ENCODE measurements around the gene GGT5. TPM values are rescaled to one million over a fixed set of nuclear protein-coding genes. Genes with fewer than 3 reads are reported as not detected.
A peak's percentile ranks its signal among the peaks of the same experiment; 100 is the strongest.

Gene GGT5
- total RNA-seq, 2 donors from 2014 or later = 81.3 to 175 TPM

DNA sequence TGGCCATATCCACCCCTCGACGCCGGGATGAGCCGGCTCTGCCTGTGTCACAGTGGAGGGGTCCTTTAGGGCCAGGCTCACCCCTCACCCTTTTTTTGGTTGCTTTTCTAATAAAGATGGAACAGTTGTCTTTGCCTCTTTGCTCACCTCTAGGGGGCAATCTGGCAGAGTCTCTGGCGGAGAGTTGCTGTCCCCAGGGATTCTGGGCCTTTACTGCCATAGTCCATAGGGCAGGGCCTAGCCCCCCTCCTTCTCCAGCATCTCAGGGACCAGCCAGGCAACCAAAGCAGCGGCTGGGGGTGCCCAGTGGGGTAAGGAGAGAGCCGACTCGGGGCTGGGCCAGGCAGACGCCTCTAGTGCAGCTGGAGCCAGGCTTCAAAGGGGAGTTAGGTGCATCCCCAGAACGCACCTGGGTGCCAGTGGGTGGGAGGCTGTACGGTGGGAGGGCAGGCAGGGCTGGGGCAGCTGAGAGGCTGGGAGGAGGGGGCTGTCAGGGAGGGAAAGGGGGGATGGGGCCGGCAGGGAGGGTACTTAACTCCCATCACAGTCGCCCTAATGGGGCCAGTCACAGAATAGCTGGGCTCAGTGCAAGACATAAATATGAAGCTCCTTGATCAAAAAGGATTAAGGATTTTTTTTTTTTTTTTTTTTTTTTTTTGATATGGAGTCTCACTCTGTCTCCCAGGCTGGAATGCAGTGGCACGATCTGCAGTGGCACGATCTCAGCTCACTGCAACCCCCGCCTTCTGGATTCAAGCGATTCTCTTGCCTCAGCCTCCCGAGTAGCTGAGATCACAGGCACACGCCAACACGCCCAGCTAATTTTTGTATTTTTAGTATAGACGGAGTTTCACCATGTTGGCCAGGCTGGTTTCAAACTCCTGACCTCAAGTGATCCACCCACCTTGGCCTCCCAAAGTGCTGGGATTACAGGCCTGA is 66.1 kb downstream of the GGT5 start:
- no peaks in the 10 kb centered on the region for H3K9me3 ChIP-seq
- TF ChIP-seq, protein P1, sequence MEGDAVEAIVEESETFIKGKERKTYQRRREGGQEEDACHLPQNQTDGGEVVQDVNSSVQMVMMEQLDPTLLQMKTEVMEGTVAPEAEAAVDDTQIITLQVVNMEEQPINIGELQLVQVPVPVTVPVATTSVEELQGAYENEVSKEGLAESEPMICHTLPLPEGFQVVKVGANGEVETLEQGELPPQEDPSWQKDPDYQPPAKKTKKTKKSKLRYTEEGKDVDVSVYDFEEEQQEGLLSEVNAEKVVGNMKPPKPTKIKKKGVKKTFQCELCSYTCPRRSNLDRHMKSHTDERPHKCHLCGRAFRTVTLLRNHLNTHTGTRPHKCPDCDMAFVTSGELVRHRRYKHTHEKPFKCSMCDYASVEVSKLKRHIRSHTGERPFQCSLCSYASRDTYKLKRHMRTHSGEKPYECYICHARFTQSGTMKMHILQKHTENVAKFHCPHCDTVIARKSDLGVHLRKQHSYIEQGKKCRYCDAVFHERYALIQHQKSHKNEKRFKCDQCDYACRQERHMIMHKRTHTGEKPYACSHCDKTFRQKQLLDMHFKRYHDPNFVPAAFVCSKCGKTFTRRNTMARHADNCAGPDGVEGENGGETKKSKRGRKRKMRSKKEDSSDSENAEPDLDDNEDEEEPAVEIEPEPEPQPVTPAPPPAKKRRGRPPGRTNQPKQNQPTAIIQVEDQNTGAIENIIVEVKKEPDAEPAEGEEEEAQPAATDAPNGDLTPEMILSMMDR (IDR thresholded peaks at IDR 0.05) = peak; percentile 40
- H3K4me3 ChIP-seq = no peak overlapping the region
- H3K27me3 ChIP-seq (replicated peaks; ENCODE audit: insufficient read depth) = no peaks in the 10 kb centered on the region
- H3K27ac ChIP-seq = peak overlapping the region; percentile 86 to 91
- peaks cover 45 to 88% of the 10 kb centered on the region in 2 donors for H3K4me1 ChIP-seq (ENCODE audit: control insufficient read depth in 1 of 2, low read depth in 2 of 2)
- DNase-seq (ENCODE audit: low spot score) = no peak
- ATAC-seq (ENCODE audit: insufficient number of reproducible peaks, low FRiP score, low read depth) = no peak
- no peaks in the 10 kb centered on the region for H3K36me3 ChIP-seq

DNA sequence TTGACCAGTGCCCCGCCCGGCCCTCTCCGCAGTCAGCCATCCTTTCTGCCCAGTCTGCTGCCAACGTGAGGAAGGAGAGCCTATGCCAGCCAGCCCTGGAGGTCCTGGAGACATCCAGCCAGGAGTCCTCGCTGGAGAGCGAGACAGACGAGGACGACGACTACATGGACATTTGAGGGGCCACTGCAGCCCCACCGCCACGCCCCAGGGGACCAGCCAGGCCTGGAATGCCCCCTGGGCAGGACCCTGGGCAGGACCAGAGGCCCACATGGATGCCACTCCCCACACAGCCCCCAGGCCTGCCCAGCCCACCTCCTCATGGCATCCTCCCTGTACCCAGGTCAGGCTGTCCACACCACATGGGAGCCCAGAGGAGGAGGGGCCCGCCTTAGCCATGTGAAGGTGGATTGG is 66.9 kb downstream of the GGT5 start:
- TF ChIP-seq, protein P1 (IDR thresholded peaks at IDR 0.05) = no peak
- Histone ChIP-seq H3K27ac (peak overlapping the region; percentile 86 to 91), H3K36me3 (peaks cover 7% of the 10 kb centered on the region), H3K9me3 (no peaks in the 10 kb centered on the region), H3K4me1 (ENCODE audit: control insufficient read depth in 1 of 2, low read depth in 2 of 2) (peaks cover 38 to 81% of the 10 kb centered on the region in 2 donors), H3K4me3 (no peak overlapping the region), H3K27me3 (replicated peaks; ENCODE audit: insufficient read depth) (no peaks in the 10 kb centered on the region)
- DNase-seq (ENCODE audit: low spot score) (no peak), ATAC-seq (ENCODE audit: insufficient number of reproducible peaks, low FRiP score, low read depth) (no peak)

DNA sequence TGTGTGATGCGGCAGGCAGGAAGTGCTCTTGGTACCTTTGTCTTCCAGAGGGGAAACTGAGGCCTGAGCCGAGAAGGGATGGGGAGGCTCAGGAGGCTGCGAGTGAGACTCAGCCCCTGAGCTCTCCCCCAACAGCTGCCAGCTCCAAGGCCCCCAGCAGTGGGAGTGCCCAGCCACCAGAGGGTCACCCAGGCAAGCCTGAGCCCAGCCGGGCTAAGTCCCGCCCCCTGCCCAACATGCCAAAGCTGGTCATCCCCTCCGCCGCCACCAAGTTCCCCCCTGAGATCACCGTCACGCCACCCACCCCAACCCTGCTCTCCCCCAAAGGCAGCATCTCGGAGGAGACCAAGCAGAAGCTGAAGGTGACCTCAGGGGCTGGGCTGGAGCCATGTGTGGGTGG is 67.4 kb downstream of the GGT5 start:
- no peak overlapping the region for H3K4me3 ChIP-seq
- H3K27ac ChIP-seq = peak overlapping the region; percentile 86 to 91
- H3K9me3 ChIP-seq = no peaks in the 10 kb centered on the region
- peaks cover 13% of the 10 kb centered on the region for H3K36me3 ChIP-seq
- TF ChIP-seq, protein P1 (IDR thresholded peaks at IDR 0.05) = no peak
- no peak for ATAC-seq (ENCODE audit: insufficient number of reproducible peaks, low FRiP score, low read depth)
- no peak for DNase-seq (ENCODE audit: low spot score)
- no peaks in the 10 kb centered on the region for H3K27me3 ChIP-seq (replicated peaks; ENCODE audit: insufficient read depth)
- H3K4me1 ChIP-seq (ENCODE audit: control insufficient read depth in 1 of 2, low read depth in 2 of 2) = peaks cover 38 to 75% of the 10 kb centered on the region in 2 donors

DNA sequence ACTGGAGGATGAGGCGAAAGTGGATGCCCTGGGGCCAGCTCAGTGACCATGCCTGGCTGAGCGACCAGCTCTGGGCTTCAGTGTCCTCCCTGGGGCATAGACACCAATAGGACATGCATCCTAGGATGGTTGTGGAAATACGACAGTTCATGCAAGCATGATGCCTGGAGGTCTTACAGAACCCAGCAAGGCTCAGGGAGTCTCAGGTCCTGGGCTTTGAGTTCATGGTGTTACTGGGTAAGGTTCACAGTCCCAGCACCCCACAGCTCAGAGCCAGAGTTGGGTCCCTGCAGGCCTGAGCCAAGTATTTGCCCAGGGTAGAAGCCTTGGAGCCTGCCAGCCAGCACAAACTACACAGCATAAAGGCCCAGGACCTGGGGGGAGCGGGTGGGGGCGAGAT is 67.8 kb downstream of the GGT5 start:
- H3K4me3 ChIP-seq = no peak overlapping the region
- peaks cover 36 to 71% of the 10 kb centered on the region in 2 donors for H3K4me1 ChIP-seq (ENCODE audit: control insufficient read depth in 1 of 2, low read depth in 2 of 2)
- no peak for ATAC-seq (ENCODE audit: insufficient number of reproducible peaks, low FRiP score, low read depth)
- H3K36me3 ChIP-seq = peaks cover 17% of the 10 kb centered on the region
- no peaks in the 10 kb centered on the region for H3K9me3 ChIP-seq
- TF ChIP-seq, protein P1 (IDR thresholded peaks at IDR 0.05) = no peak
- DNase-seq (ENCODE audit: low spot score) = no peak
- peak overlapping the region; percentile 86 to 91 for H3K27ac ChIP-seq
- no peaks in the 10 kb centered on the region for H3K27me3 ChIP-seq (replicated peaks; ENCODE audit: insufficient read depth)

DNA sequence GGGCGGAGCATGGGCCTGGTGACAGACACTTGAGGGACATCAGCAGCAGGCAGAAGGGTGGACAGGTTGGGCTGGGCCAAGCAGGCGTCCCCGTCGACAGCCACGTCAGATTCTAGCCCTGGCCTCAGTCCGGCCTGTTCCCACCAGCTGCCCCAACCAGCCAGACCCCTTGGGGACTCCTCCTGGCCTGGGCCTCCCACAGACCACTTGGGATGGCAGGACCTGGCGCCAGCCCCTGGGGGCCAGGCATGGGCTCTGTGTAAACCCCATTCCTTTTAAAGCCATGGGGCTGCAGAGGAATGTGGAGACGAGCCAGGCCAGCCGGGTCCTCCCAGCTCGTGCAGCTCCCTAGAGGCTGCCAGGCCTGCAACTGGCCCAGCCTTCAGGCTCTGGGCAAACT is 68.3 kb downstream of the GGT5 start:
- no peak for ATAC-seq (ENCODE audit: insufficient number of reproducible peaks, low FRiP score, low read depth)
- Histone ChIP-seq H3K4me3 (no peak overlapping the region), H3K27ac (peak overlapping the region; percentile 86 to 91), H3K36me3 (peaks cover 21% of the 10 kb centered on the region), H3K4me1 (ENCODE audit: control insufficient read depth in 1 of 2, low read depth in 2 of 2) (peaks cover 34 to 67% of the 10 kb centered on the region in 2 donors), H3K9me3 (no peaks in the 10 kb centered on the region), H3K27me3 (replicated peaks; ENCODE audit: insufficient read depth) (no peaks in the 10 kb centered on the region)
- TF ChIP-seq, protein P1 (IDR thresholded peaks at IDR 0.05) = no peak
- no peak for DNase-seq (ENCODE audit: low spot score)
